Measurements from ENCODE around the gene ADAM22.

The ADAM22 gene

DNA sequence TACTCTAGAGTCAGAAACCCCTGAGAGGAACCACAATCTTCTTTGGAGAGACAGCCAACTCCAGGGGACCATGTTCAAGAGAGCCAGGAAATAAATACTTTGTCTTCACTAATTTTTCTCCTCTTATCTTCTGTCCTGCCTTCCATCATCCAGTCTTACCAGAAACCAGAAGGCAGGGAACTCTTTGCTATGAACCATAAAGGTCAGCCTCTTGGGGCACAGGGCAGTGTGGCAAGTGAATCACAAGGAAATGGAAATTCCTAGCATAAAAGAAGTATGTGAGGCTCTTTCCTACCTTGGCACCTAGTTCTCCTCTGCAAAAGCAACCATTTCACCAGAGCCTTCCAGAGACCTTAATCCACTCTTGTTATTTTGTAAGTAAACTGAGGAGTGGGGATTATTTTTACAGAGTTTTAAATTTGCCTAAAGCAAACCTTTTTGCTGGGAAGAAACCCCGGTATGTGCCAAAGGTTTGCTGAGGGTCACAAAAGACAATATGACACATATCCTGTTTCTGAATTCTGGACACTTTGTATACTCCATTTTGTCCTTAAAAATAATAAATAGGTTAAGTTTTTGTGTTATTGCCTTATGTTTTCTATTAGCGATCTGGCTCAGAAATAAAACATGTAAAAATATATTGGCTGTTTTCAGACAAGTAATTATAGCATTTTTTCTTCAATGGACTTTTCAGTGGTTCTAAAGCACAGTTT lies 87.1 kb downstream of the ADAM22 start:
- no peak for TF ChIP-seq POU2F2 (IDR thresholded peaks at IDR 0.05; ENCODE audit: low read depth, low read length)
- no peak for TF ChIP-seq TAF1 (IDR thresholded peaks at IDR 0.05; ENCODE audit: low read depth, low read length)
- no peak for TF ChIP-seq POLR2AphosphoS5 (IDR thresholded peaks at IDR 0.05; ENCODE audit: low read depth, low read length)
- TF ChIP-seq SPI1 (IDR thresholded peaks at IDR 0.05; ENCODE audit: low read depth, low read length): no peak
- no peak for TF ChIP-seq PAX5 (IDR thresholded peaks at IDR 0.05; ENCODE audit: insufficient read depth, low read length, severe bottlenecking)
- no peak for TF ChIP-seq POLR2A (IDR thresholded peaks at IDR 0.05; ENCODE audit: low read depth, low read length)
- no peak for FAIRE-seq
- DNase-seq (ENCODE audit: insufficient read length, low spot score): no peak

DNA sequence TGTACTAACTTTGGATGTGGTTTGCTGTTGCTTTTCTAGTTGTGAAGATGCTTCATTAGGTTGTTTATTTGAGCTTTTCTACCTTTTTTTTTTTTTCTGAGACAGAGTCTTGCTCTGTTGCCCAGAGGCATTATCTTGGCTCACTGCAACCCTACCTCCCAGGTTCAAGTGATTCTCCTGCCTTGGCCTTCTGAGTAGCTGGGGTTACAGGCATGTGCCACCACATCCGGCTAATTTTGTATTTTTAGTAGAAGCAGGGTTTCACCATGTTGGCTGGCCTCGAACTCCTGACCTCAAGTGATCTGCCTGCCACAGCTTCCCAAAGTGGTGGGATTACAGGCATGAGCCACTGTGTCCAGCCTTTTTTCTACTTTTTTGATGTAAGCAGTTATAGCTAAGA lies 93.7 kb downstream of the ADAM22 start:
- no peak for DNase-seq (ENCODE audit: insufficient read length, low spot score)
- FAIRE-seq: no peak
- no peak for TF ChIP-seq POU2F2 (IDR thresholded peaks at IDR 0.05; ENCODE audit: low read depth, low read length)
- TF ChIP-seq TAF1 (IDR thresholded peaks at IDR 0.05; ENCODE audit: low read depth, low read length): no peak
- TF ChIP-seq PAX5 (IDR thresholded peaks at IDR 0.05; ENCODE audit: insufficient read depth, low read length, severe bottlenecking): no peak
- TF ChIP-seq SPI1 (IDR thresholded peaks at IDR 0.05; ENCODE audit: low read depth, low read length): no peak
- no peak for TF ChIP-seq POLR2A (IDR thresholded peaks at IDR 0.05; ENCODE audit: low read depth, low read length)

DNA sequence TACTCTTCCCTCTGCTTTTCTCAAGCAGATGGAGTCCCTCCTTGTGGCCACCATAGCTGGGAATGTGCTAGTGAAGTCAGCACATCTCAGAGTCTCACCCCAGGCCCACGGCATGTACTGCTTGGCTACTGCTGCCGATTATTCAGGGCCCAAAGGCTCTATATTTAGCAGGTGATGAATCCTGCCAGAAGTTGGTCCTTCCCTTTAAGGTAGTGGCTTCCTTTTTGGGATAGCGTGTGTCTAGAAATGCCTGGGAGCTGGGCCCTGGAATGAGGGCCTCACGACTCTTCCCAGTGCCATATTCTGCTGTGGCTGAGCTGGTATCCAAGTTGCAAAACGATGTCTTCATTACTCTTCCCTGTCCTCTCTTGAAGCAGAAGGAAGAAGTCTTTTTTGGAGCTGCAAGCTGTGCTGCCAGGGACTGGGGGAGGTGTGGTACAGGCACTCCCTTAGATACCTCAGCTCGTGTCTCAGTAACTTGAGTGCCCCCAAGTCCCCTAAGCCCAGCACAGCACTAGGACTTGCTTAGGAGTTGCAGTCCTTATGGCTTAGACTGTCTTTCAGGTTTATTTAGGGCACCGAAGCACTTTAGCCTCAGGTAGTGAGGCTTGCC lies 100.1 kb downstream of the ADAM22 start:
- FAIRE-seq: no peak
- no peak for TF ChIP-seq POLR2A (IDR thresholded peaks at IDR 0.05; ENCODE audit: low read depth, low read length)
- TF ChIP-seq SPI1 (IDR thresholded peaks at IDR 0.05; ENCODE audit: low read depth, low read length): no peak
- no peak for TF ChIP-seq POU2F2 (IDR thresholded peaks at IDR 0.05; ENCODE audit: low read depth, low read length)
- no peak for TF ChIP-seq TAF1 (IDR thresholded peaks at IDR 0.05; ENCODE audit: low read depth, low read length)
- no peak for TF ChIP-seq POLR2AphosphoS5 (IDR thresholded peaks at IDR 0.05; ENCODE audit: low read depth, low read length)
- TF ChIP-seq PAX5 (IDR thresholded peaks at IDR 0.05; ENCODE audit: insufficient read depth, low read length, severe bottlenecking): no peak
- no peak for DNase-seq (ENCODE audit: insufficient read length, low spot score)

DNA sequence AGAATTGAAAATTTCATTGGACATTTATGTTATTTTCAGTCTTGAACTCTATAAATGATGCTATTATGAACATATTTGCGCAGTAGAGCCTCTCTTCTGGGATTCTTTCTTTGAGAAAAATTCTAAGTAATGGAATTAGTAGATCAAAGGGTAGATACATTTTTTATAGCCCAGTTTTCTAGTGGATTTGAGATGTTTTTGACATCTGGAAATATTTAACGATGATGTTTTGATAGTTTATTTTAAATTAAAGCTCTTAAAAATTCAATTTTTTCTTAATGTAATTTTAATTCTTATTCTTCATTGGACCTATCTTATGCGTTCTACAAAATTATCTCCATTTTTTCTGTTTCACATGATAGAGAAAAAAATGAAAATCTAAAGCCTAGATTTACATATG lies 103.0 kb downstream of the ADAM22 start:
- no peak for TF ChIP-seq SPI1 (IDR thresholded peaks at IDR 0.05; ENCODE audit: low read depth, low read length)
- no peak for TF ChIP-seq POU2F2 (IDR thresholded peaks at IDR 0.05; ENCODE audit: low read depth, low read length)
- no peak for TF ChIP-seq POLR2A (IDR thresholded peaks at IDR 0.05; ENCODE audit: low read depth, low read length)
- TF ChIP-seq POLR2AphosphoS5 (IDR thresholded peaks at IDR 0.05; ENCODE audit: low read depth, low read length): no peak
- TF ChIP-seq TAF1 (IDR thresholded peaks at IDR 0.05; ENCODE audit: low read depth, low read length): no peak
- TF ChIP-seq PAX5 (IDR thresholded peaks at IDR 0.05; ENCODE audit: insufficient read depth, low read length, severe bottlenecking): no peak
- FAIRE-seq: no peak
- no peak for DNase-seq (ENCODE audit: insufficient read length, low spot score)

DNA sequence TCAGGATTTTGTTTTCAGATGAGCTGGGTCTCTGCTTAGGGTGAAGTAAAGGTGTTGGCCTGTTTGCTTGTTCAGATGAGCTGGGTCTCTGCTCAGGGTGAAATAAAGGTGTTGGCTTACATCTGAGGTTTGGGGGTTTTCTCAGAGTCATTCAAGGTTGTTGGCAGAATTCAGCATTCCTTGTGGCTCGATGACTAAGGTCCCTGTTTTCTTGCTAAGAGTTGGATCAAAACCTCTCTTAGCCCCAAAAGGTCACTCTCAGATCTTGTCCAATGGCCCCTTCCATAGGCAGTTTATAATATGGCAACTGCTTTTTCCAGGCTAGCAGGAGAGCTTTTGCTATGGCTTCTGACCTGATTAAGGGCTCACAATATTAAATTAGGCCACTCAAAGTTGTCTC lies 106.6 kb downstream of the ADAM22 start:
- no peak for TF ChIP-seq POLR2A (IDR thresholded peaks at IDR 0.05; ENCODE audit: low read depth, low read length)
- no peak for TF ChIP-seq POU2F2 (IDR thresholded peaks at IDR 0.05; ENCODE audit: low read depth, low read length)
- no peak for TF ChIP-seq POLR2AphosphoS5 (IDR thresholded peaks at IDR 0.05; ENCODE audit: low read depth, low read length)
- TF ChIP-seq SPI1 (IDR thresholded peaks at IDR 0.05; ENCODE audit: low read depth, low read length): no peak
- TF ChIP-seq PAX5 (IDR thresholded peaks at IDR 0.05; ENCODE audit: insufficient read depth, low read length, severe bottlenecking): no peak
- TF ChIP-seq TAF1 (IDR thresholded peaks at IDR 0.05; ENCODE audit: low read depth, low read length): no peak
- DNase-seq (ENCODE audit: insufficient read length, low spot score): no peak
- FAIRE-seq: peak; percentile 31

DNA sequence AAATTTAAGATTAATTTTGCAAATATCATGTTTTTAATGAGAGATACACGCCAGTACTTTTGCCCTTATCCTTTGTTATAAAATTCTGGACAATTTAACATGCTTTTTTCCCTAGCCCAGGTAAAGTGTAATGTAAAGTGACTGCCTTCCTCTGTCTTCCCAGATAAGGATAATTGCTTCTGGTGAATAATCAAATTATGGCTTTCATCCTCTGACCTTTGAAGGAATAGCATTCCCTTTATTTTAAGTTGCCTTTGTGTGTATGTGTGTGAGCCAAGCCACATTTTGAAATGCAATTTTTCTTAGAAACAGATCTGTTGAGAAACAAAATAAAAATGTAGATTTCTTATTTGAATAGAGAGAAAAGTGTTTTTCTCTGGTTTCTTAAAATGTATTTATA lies 107.5 kb downstream of the ADAM22 start:
- DNase-seq (ENCODE audit: insufficient read length, low spot score): no peak
- TF ChIP-seq POLR2AphosphoS5 (IDR thresholded peaks at IDR 0.05; ENCODE audit: low read depth, low read length) (no peak), PAX5 (IDR thresholded peaks at IDR 0.05; ENCODE audit: insufficient read depth, low read length, severe bottlenecking) (no peak)
- FAIRE-seq: no peak

DNA sequence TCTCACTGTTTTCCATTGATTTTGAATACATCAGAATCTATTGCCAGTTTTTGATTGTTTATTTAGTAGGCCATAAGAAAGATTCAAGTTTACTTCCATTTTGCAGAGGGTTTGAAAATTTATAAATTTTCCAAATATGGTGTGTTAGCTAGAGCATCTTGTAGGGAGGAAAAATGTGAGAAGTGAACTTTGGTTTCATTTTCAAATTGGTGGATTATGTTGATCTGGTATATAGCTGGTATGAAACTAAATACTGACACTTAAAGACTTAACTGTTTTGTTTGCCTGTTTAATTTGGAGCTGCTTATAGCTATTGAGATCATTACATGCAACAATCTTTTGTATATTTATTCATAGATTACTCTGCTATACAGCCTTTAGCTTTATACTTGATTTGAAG lies 108.1 kb downstream of the ADAM22 start:
- DNase-seq (ENCODE audit: insufficient read length, low spot score) (no peak), FAIRE-seq (peak; percentile 38)
- TF ChIP-seq TAF1 (IDR thresholded peaks at IDR 0.05; ENCODE audit: low read depth, low read length): no peak
- TF ChIP-seq POLR2A (IDR thresholded peaks at IDR 0.05; ENCODE audit: low read depth, low read length): no peak
- TF ChIP-seq PAX5 (IDR thresholded peaks at IDR 0.05; ENCODE audit: insufficient read depth, low read length, severe bottlenecking): no peak
- TF ChIP-seq POU2F2 (IDR thresholded peaks at IDR 0.05; ENCODE audit: low read depth, low read length): no peak
- no peak for TF ChIP-seq POLR2AphosphoS5 (IDR thresholded peaks at IDR 0.05; ENCODE audit: low read depth, low read length)
- no peak for TF ChIP-seq SPI1 (IDR thresholded peaks at IDR 0.05; ENCODE audit: low read depth, low read length)

DNA sequence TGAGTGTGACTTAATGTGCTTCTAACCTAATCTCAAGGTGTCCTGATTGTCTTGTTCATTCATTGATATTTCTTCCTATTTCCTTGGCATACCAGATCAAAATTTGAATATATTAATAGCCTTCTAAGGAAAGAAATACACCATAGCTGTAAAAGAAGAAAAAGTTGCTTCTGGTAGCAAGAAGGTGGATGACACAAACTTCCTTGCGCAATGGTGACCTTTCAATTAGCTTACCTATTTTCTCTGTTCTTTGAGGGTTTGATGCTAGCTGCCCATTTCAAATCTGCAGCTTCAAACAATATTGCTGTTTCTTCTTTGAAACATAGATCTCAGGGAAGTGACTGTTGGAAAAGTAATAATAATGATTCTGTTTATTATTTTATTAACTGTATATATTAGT lies 108.8 kb downstream of the ADAM22 start:
- no peak for FAIRE-seq

DNA sequence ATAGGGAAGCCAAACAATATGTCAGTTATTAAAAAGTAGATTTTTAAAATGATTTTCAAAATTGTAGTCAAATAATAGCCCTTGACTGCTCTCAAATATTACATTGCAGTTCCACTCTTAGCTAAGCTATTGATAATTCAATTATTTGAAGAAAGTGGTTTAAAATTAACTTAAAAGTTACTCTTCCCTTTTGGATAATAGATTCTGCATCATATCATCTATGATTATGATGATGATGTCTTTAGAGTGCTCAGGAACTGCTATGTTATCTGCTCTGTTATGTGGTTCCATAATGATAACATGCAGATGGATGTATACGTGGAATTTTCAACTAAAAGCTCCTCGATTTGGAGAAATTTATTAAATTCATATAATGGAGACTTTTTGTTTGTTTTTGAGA lies 110.0 kb downstream of the ADAM22 start:
- no peak for DNase-seq (ENCODE audit: insufficient read length, low spot score)
- no peak for FAIRE-seq
- no peak for TF ChIP-seq SPI1 (IDR thresholded peaks at IDR 0.05; ENCODE audit: low read depth, low read length)
- TF ChIP-seq POLR2AphosphoS5 (IDR thresholded peaks at IDR 0.05; ENCODE audit: low read depth, low read length): no peak
- no peak for TF ChIP-seq POU2F2 (IDR thresholded peaks at IDR 0.05; ENCODE audit: low read depth, low read length)
- no peak for TF ChIP-seq POLR2A (IDR thresholded peaks at IDR 0.05; ENCODE audit: low read depth, low read length)
- no peak for TF ChIP-seq PAX5 (IDR thresholded peaks at IDR 0.05; ENCODE audit: insufficient read depth, low read length, severe bottlenecking)
- no peak for TF ChIP-seq TAF1 (IDR thresholded peaks at IDR 0.05; ENCODE audit: low read depth, low read length)

More for the DNA sequence above, 108.8 kb downstream of the ADAM22 start:
- DNase-seq (ENCODE audit: insufficient read length, low spot score): no peak
- TF ChIP-seq SPI1 (IDR thresholded peaks at IDR 0.05; ENCODE audit: low read depth, low read length): no peak
- TF ChIP-seq TAF1 (IDR thresholded peaks at IDR 0.05; ENCODE audit: low read depth, low read length): no peak
- no peak for TF ChIP-seq POLR2A (IDR thresholded peaks at IDR 0.05; ENCODE audit: low read depth, low read length)
- no peak for TF ChIP-seq POU2F2 (IDR thresholded peaks at IDR 0.05; ENCODE audit: low read depth, low read length)
- no peak for TF ChIP-seq POLR2AphosphoS5 (IDR thresholded peaks at IDR 0.05; ENCODE audit: low read depth, low read length)
- TF ChIP-seq PAX5 (IDR thresholded peaks at IDR 0.05; ENCODE audit: insufficient read depth, low read length, severe bottlenecking): no peak

Data from GM12891 (cell line).